Fibroblast of skin of scalp (primary cell): ENCODE measurements around the gene RPL36.
"Not testable (repeated sequence)": the region's sequence is repeated elsewhere in the genome, so short reads cannot be mapped to it uniquely, and the experiment has no call there.

Experiments used
- DNase-seq: peaks from one replicate; pipeline ENCODE4 v3.0.0-alpha.2; 2013

Gene RPL36

GRCh38 chr19:5706876-5707573, 16.9 kb downstream of the RPL36 start:
- DNase-seq: no peak

- no peak for DNase-seq
Observed at GRCh38 chr19:5707576-5708575, 17.8 kb downstream of the RPL36 start.

- no peak for DNase-seq
Observed at GRCh38 chr19:5711025-5711424, 20.9 kb downstream of the RPL36 start.

GRCh38 chr19:5711713-5712161, 21.6 kb downstream of the RPL36 start:
- no peak for DNase-seq

GRCh38 chr19:5713228-5713627, 23.1 kb downstream of the RPL36 start:
- no peak for DNase-seq

GRCh38 chr19:5714816-5715215, 24.7 kb downstream of the RPL36 start:
- no peak for DNase-seq

GRCh38 chr19:5717215-5717935, 27.3 kb downstream of the RPL36 start:
- DNase-seq: no peak

- DNase-seq: peak; percentile 68
Observed at GRCh38 chr19:5718037-5718578, 28.0 kb downstream of the RPL36 start.

- peak; percentile 97 for DNase-seq
Observed at GRCh38 chr19:5718579-5719273, 28.6 kb downstream of the RPL36 start.

GRCh38 chr19:5719274-5719960, 29.3 kb downstream of the RPL36 start:
- DNase-seq: no peak

- DNase-seq: peak; percentile 99
Observed at GRCh38 chr19:5719961-5720790, 30.1 kb downstream of the RPL36 start, which contains the start of the genes CATSPERD and LONP1. CATSPERD (plus strand) TSS chr19:5720637; CDS start chr19:5720738, 101 bp downstream. LONP1 (minus strand) TSS chr19:5720146; CDS start chr19:5720132, 14 bp downstream.

- no peak for DNase-seq
Observed at GRCh38 chr19:5727453-5728050, 37.5 kb downstream of the RPL36 start.

- DNase-seq: not testable (repeated sequence)
Observed at GRCh38 chr19:5733172-5733571, 43.1 kb downstream of the RPL36 start.

GRCh38 chr19:5738423-5738822, 48.3 kb downstream of the RPL36 start:
- no peak for DNase-seq
